Heart right ventricle (tissue), 16 donors: ENCODE data around the gene YJEFN3. TPM values are rescaled to one million over a fixed set of nuclear protein-coding genes. Genes with fewer than 3 reads are reported as not detected.
A peak's percentile ranks its signal among the peaks of the same experiment; 100 is the strongest.

Source experiments
- ATAC-seq, 8 donors: fragments of 200-7000 bp; cut with Tn5 transposase; one replicate each; pipeline ENCODE4 v1.9.1; 2020; ENCODE audit warnings: mild to moderate bottlenecking in 8 of 8, moderate library complexity in 8 of 8, moderate number of reproducible peaks in 1 of 8
- DNase-seq, 2 donors: peaks; one replicate each; pipeline ENCODE4 v3.0.0-alpha.2; 2020
- H3K27ac ChIP-seq, 10 donors: fragments of 200-600 bp; sonication (generic) in 2 of 10; one replicate each; pipeline versions ENCODE4 v1.5.0 to v1.8.0; 2020 to 2022; ENCODE audit warnings: mild to moderate bottlenecking in 3 of 10
- H3K27me3 ChIP-seq, 7 donors: fragments of 200-600 bp; one replicate each; pipeline ENCODE4 v1.8.0; 2021 to 2022; ENCODE audit warnings: mild to moderate bottlenecking in 2 of 7
- H3K36me3 ChIP-seq, 9 donors: fragments of 200-600 bp; sonication (generic) in 1 of 9; one replicate each; pipeline versions ENCODE4 v1.5.0 to v1.8.0; 2020 to 2022; ENCODE audit warnings: mild to moderate bottlenecking in 2 of 9
- H3K4me1 ChIP-seq, 9 donors: fragments of 200-600 bp; sonication (generic) in 1 of 9; one replicate each; pipeline versions ENCODE4 v1.5.0 to v1.8.0; 2020 to 2022; ENCODE audit warnings: mild to moderate bottlenecking in 4 of 9
- H3K4me3 ChIP-seq, 10 donors: fragments of 200-600 bp; sonication (generic) in 2 of 10; one replicate each; pipeline versions ENCODE4 v1.5.0 to v1.8.0; 2020 to 2022; ENCODE audit warnings: mild to moderate bottlenecking in 7 of 10, moderate library complexity in 2 of 10
- H3K9me3 ChIP-seq, 11 donors: fragments of 200-600 bp in 10 of 11; sonication (generic) in 2 of 11; one replicate each; pipeline versions ENCODE4 v1.5.0 to v1.8.0; 2013 to 2022; ENCODE audit warnings: mild to moderate bottlenecking in 2 of 11, control low read depth in 1 of 11, moderate library complexity in 1 of 11
- WGBS, 2 donors: extraction: QIAGEN DNeasy Blood & Tissue Kit; methylation state at CpG; one replicate each; pipeline ENCODE4 v1.1.7; 2013; ENCODE audit warnings: inconsistent platforms in 1 of 2; 5-methylcytosine and 5-hydroxymethylcytosine counted together
- intact Hi-C, 10 donors: fragments of 100-400 bp; cut with DNase I; formaldehyde crosslinking; loops; one replicate each; pipeline versions ENCODE4 v1.11.1 to v1.14.2; 2022
- polyA plus RNA-seq, 2 donors: library from polyadenylated mRNA; stranded (reverse); fragments of 200-250 nt; gene quantifications; one replicate each; pipeline ENCODE4 v1.2.3, GENCODE V29; 2013
- total RNA-seq, 10 donors: library from RNA; stranded (reverse); fragmentation: NEBNext Ultra II Directional in 3 of 10; extraction: Animal tissue kit (Norgen Biotek cat#: 25700) in 3 of 10; gene quantifications; one replicate each; pipeline versions ENCODE4 v1.2.1 to v1.2.4, GENCODE V29; 2021 to 2023
- TF ChIP-seq, protein P1 (sequence below), 9 donors: fragments of 200-600 bp; sonication (generic) in 2 of 9; IDR thresholded peaks; one replicate each; pipeline versions ENCODE4 v1.5.0 to v1.8.0; 2021 to 2022; ENCODE audit warnings: antibody characterized with exemption in 9 of 9, mild to moderate bottlenecking in 5 of 9, moderate library complexity in 1 of 9
- donor health status: Arrhythmogenic right ventricular cardiomyopathy.
- donor health status: ischemic (EF 13 %, LVEDD 7.1; RV severe dilation, severe dysfunction).
- donor health status: healthy with polysubstance abuse.
- donor health status: DM: no; HTN: yes; CAD: no.
- donor health status: DM: no; HTN: no; CAD: no.
- donor health status: ischemic (EF 25% LVEDD 6.9; RV normal size, moderate dysfunction).
- donor health status: ischemic (EF 25% LVEDD 5.7; RV mildly dilated, moderate dysfunction).
- donor health status: healthy.
- donor health status: DM: yes; HTN: yes; CAD: no.
- donor health status: Ischemic cardiomyopathy.
- donor health status: ischemic (EF 35%, LVEDD 5.7; RV mildly dilated, moderate dysfunction).
- donor health status: nonischemic (EF 11% LVEDD 7.7; RV severe dilation, severe dysfunction).
- donor health status: DM: yes; HTN: yes; CAD: no.
- donor health status: PGD.
- donor health status: ischemic (EF 29% LVEDD 5.4; RV normal size, mild dysfunction).
- donor health status: nonischemic (EF 23%, LVEDD 6.1; RV moderate dilation, normal function).

The YJEFN3 gene
- total and polyA plus RNA-seq, 12 donors = 2.1 to 13.1 (median 2.4) TPM

- Histone ChIP-seq H3K36me3 (no peaks in the 10 kb centered on the region), H3K4me1 (peaks cover 0 to 9% (median 5%) of the 10 kb centered on the region in 9 donors), H3K9me3 (peaks cover 0 to 4% (median 0%) of the 10 kb centered on the region in 11 donors), H3K27ac (no peak overlapping the region), H3K27me3 (peaks cover 0 to 22% (median 10%) of the 10 kb centered on the region in 7 donors), H3K4me3 (no peak overlapping the region)
- intact Hi-C loops = loop anchor here in 1 of 10 donors (2.0 kb wide), 1 partner anchor 20 kb away; no protein-coding TSS in a partner anchor
- 38 to 50% methylated on average over 6 of the region's 6 CpGs for WGBS, 2 donors
- DNase-seq = no peak
- TF ChIP-seq, protein P1, sequence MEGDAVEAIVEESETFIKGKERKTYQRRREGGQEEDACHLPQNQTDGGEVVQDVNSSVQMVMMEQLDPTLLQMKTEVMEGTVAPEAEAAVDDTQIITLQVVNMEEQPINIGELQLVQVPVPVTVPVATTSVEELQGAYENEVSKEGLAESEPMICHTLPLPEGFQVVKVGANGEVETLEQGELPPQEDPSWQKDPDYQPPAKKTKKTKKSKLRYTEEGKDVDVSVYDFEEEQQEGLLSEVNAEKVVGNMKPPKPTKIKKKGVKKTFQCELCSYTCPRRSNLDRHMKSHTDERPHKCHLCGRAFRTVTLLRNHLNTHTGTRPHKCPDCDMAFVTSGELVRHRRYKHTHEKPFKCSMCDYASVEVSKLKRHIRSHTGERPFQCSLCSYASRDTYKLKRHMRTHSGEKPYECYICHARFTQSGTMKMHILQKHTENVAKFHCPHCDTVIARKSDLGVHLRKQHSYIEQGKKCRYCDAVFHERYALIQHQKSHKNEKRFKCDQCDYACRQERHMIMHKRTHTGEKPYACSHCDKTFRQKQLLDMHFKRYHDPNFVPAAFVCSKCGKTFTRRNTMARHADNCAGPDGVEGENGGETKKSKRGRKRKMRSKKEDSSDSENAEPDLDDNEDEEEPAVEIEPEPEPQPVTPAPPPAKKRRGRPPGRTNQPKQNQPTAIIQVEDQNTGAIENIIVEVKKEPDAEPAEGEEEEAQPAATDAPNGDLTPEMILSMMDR (IDR thresholded peaks at IDR 0.05) = peak; percentile 25 to 66 (median 48)
- peak in 2 of 8 donors; percentile 34 to 42 for ATAC-seq
Measured at GRCh38 chr19:19552798-19553197, 24.1 kb downstream of the YJEFN3 start.

- 85 to 94% methylated on average over 10 of the region's 10 CpGs for WGBS, 2 donors
- intact Hi-C loops = loop anchor here in 2 of 10 donors (2.0 kb wide), 1 partner anchor 21 kb away; no protein-coding TSS in a partner anchor
- ATAC-seq = no peak
Measured at GRCh38 chr19:19553670-19554069, 25.0 kb downstream of the YJEFN3 start.

DNA sequence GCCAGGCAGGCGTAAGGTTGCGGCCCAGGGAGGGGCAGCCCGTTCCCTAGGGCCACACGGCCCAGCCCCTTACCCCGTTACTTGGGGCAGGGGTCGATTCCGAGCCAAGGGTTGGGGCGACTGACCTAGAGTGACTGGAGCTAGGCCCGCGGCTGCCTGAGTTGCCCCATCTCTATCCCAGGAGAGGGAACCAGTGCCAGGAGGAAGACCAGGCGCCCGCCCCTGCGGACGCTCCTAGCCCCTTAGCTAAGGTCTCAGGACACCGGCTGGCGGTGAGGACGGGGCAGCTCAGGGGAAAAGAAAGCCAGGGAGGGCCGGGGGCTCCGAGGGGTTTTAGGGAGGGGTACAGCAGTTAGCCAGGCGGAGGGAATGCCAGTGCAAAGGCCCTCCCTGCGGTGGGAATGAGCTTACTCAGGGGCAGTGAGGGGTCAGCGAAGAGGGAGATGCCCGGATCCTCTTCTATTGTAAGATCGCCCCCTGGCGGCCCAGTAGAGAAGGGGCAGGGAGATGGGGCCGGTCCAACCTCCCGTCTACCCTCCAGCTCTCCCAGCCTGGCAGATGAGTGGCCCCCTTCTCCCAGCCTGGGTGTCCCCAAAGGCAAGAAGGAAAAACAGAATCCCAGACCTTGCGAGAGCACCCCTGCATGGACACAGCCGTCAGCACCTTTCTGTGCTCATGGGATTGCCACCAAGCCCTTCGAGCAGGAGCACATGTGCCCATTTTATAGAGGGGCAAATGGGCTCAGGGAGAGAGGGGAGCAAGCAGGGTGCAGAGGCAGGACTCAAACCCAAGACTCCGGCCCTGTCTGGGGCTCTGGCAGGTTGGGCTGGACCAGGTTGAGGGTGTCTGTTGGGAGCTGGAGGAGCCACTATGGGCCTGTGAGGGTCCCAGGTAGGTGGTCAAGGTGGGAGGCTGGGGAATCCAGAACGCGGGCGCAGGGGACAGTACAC is 25.6 kb downstream of the YJEFN3 start:
- DNase-seq (peak in 1 of 2 donors; percentile 60), ATAC-seq (peak in 5 of 8 donors; percentile 53 to 64 (median 56))
- intact Hi-C loops = loop anchor here in 1 of 10 donors (2.0 kb wide), 1 partner anchor 22 kb away; no protein-coding TSS in a partner anchor
- Histone ChIP-seq H3K36me3 (no peaks in the 10 kb centered on the region), H3K9me3 (peaks cover 0 to 4% (median 0%) of the 10 kb centered on the region in 11 donors), H3K4me1 (peaks cover 0 to 8% (median 0%) of the 10 kb centered on the region in 9 donors), H3K27me3 (peaks cover 0 to 17% (median 7%) of the 10 kb centered on the region in 7 donors), H3K27ac (no peak overlapping the region), H3K4me3 (no peak overlapping the region)
- TF ChIP-seq, protein P1 (IDR thresholded peaks at IDR 0.05) = peak; percentile 47 to 84 (median 74)
- WGBS, 2 donors = 65 to 67% methylated on average over 34 of the region's 34 CpGs

More at GRCh38 chr19:19553670-19554069, 25.0 kb downstream of the YJEFN3 start:
- peaks cover 0 to 4% (median 0%) of the 10 kb centered on the region in 11 donors for H3K9me3 ChIP-seq
- H3K4me1 ChIP-seq = peaks cover 0 to 8% (median 0%) of the 10 kb centered on the region in 9 donors
- TF ChIP-seq, protein P1 (IDR thresholded peaks at IDR 0.05) = no peak
- peaks cover 0 to 22% (median 10%) of the 10 kb centered on the region in 7 donors for H3K27me3 ChIP-seq
- no peak overlapping the region for H3K27ac ChIP-seq
- no peaks in the 10 kb centered on the region for H3K36me3 ChIP-seq
- H3K4me3 ChIP-seq = no peak overlapping the region
- no peak for DNase-seq

GRCh38 chr19:19558055-19558454 is 29.3 kb downstream of the YJEFN3 start:
- intact Hi-C loops = no loop called here
- no peaks in the 10 kb centered on the region for H3K4me1 ChIP-seq
- TF ChIP-seq, protein P1 (IDR thresholded peaks at IDR 0.05) = no peak
- DNase-seq (no peak), ATAC-seq (peak in 2 of 8 donors; percentile 39 to 63)
- H3K27me3 ChIP-seq = peaks cover 0 to 3% (median 0%) of the 10 kb centered on the region in 7 donors
- no peaks in the 10 kb centered on the region for H3K36me3 ChIP-seq
- no peaks in the 10 kb centered on the region for H3K9me3 ChIP-seq
- 79 to 81% methylated on average over 15 of the region's 15 CpGs for WGBS, 2 donors
- no peak overlapping the region for H3K4me3 ChIP-seq
- no peak overlapping the region for H3K27ac ChIP-seq
